Activated T-helper 1 cell treated with anti-CD3 and anti-CD28 coated beads, Interleukin-2, amount 50 U/mL, for 16 hours (primary cell): ENCODE results near the gene TNXB.
"Not testable (repeated sequence)": the region's sequence is repeated elsewhere in the genome, so short reads cannot be mapped to it uniquely, and the experiment has no call there.

Source experiments
- DNase-seq, 2 donors: peaks; one replicate each; pipeline ENCODE4 v3.0.0-alpha.2; 2020; ENCODE audit warnings: low read depth in 1 of 2, low spot score in 1 of 2

Gene TNXB

DNA sequence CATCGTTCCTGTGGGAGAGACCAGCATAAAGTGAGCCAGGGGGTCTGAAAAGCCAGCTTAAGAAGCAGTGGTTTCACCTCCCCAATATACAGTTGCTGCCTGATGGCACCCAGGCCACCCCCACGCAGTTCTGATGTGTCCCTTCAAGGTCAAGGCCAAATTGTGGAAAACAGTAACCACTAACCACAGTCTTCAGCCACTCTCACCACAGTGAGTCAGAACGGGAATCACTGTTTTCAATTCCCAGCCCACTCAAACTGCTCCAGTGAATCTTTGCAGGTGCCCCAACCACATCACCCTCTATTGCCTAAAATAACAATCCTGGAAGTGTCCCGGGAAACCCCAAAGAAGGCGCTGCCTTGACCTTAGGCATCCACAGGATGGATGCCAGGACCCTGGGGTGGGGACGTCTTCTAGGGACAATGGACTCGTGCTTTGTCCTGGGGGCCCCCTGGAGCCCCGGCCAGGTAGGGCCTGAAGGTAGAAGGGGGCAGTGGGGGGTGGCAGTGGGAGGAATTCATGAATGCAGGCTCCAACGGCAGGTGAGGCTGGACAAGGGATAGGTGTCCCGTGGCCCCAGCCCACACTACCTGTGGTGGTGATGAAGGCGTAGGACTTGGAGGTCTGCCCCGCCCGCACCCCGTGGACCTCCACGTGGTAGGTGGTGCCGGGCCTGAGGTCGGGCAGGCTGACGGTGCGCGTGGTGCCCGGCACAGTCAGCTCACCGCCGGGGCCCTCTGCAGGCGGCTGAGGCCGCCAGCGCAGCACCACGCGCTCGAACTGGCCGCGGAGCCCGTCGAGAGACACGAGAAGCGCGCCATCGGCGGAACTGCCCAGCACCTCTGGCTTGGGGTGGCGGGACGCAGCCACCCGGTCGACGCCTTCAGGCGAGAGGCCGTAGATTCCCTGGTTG, 22.2 kb downstream of the TNXB start:
- no peak for DNase-seq

GRCh38 chr6:32085759-32086459, 23.2 kb downstream of the TNXB start:
- no peak for DNase-seq

- no peak for DNase-seq
These were observed 24.4 kb downstream of the TNXB start for GRCh38 chr6:32084780-32085179.

DNA sequence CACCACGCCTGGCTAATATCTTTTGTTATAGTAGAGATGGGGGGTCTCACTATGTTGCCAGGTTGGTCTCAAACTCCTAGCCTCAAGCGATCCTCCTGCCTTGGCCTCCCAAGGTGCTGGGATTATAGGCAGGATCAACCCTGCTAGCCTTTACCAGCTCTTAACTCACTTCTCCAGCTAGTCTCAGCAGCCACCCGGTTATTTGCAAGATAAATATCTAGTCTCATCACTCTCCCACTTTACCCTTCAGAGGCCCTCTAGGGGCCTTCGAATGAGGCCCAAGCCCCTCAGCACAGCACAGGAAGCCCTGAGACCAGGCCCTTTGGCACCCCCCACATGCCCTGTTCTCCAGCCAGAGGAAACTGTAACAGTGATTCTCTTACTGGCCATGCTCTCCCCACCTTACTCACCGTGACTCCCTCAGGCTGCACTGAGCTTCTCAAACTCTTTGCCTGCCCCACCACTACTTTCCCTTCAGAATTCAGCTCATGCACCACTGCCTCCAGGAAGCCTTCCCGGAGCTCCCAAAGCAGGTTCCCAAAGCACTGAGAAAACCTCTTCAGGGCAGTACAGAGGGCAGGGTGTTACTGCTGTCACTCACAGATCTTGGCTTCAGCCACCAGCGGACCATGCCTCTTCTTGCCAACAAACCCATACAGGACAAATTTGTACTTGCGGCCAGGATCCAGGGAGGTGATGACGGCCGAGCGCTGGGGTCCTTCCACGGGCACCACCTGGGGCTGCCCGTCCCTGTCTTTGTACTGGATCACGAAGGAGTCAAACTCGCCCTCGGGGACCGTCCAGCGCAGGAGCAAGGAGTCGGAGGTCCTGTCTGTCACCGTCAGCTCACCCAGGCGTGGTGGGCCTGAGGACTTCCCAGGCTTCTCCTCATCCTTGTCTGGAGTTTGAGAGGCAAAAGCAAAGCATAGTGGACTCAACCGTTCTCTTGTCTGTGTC, 25.0 kb downstream of the TNXB start:
- no peak for DNase-seq

DNA sequence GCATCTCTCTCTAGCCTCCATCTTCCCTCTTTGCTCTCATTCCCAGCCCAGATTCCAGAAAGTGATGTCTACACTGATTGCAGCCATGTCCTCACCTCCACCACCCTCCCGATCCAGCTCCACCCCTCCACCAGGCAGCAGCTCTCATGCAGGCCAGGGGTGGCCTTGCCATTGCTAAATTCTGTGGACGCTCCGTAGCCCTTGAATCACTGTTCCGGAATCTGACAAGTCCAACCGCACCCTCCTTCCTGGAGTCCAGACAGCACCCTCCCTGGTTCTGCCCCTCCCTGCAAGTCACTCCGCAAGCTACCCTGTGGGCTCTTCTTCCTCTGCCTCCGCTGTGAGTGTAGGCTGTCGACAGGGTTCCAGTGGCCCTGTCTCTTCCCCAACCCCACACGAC, 26.2 kb downstream of the TNXB start:
- no peak for DNase-seq

- DNase-seq: no peak
These were observed 26.7 kb downstream of the TNXB start for GRCh38 chr6:32082478-32082877.

- no peak for DNase-seq
These were observed 27.8 kb downstream of the TNXB start for GRCh38 chr6:32081168-32081990.

DNA sequence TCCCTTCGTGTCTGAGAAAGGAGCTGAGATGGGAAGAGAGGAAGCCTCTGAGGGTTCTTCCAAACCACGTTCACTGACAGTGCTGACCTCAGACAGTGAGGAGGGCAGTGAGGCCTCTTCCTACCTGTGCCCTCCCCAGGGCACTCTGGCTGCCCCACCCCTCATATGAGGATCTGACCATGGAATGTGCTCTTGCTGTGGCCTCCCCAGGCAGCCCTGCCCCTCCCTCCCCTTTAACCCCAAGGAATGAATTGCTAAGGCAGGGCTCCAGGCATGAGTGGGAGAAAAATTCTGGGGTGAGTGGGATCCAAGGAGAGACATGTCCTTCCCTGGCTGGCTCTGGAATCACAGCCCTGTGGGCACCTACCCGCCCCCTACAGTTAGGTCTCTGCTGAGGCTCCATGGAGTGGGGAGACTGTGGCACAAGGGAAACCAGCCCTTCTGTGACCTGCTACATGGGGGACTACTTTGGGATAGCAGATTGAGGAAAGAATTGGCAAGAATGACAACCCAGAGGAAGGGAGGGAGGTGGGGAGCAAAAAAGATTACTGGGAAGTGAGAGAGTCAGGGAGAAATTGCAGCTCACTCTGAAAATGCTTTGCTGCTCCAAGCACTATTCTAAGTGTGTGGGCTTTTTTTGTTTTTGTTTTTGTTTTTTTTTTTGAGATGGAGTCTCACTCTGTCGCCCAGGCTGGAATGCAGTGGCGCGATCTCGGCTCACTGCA, 29.4 kb downstream of the TNXB start:
- no peak for DNase-seq

DNA sequence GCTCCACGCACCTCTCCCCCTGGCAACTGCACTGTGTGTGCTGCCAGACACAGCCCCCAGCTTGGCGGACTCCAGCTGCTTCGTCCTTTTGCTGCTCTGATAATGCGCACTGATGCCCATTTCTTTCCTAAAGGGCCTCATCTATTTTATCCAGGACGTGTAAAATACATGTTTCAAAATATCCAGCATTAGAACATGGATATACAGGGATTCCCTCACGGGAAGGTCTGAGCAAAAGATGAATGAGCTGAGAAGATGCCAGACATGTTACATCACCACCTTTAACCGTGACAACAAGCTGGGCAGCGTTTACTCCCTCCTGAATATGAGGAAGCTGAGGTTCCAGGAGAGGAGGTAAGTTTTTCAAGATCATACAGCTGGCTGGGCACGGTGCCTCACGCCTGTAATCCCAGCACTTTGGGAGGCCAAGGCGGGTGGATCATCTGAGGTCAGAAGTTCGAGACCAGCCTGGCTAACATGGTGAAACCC, 32.8 kb downstream of the TNXB start:
- no peak for DNase-seq

- DNase-seq: no peak
These were observed 33.4 kb downstream of the TNXB start for GRCh38 chr6:32075781-32076180.

DNA sequence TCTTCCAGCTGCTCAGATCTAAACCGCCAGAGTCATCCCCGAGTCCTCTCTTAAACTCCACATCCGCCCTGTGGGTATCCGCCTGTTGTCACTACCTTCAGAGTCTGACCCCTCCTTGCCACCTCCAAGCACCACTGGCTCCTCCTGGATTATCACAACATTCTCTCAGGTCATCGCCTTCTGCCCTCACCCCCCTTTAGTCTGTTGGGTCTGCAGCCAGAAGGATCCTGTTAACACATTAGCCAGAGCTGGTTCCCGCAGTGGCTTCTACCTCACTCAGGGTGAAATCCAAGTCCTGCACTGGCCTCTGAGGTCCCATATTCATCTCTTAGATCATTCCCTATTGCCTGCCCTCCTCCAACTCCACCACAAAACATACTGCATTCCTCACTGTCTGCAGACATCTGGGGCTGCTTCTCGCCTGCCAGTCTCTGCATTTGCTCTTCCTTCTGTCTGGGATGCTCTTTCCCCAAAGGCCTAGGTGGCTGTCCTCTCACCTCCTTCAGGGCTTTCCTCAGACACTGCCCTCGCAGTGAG, 34.1 kb downstream of the TNXB start:
- DNase-seq: no peak

DNA sequence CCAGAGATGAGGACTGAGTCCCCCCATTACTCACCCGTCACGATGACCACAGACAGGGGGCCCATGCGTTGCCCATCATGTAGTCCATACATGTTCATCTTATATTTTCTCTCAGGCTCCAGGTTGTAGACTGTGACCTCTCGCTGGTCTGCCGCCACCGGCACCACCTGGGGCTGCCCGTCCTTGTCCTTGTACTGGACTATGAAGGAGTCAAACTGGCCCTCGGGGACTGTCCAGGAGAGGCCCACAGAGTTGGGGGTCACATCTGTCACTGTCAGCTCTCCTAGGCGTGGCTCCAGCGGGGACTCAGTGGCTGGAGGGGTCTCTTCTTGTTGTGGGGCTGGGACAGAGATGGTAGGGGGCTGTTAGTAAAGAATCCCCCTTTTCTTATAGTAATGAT, 35.5 kb downstream of the TNXB start:
- no peak for DNase-seq

GRCh38 chr6:32073101-32073500, 36.0 kb downstream of the TNXB start:
- DNase-seq: no peak

GRCh38 chr6:32070814-32071543, 38.2 kb downstream of the TNXB start:
- no peak for DNase-seq

DNA sequence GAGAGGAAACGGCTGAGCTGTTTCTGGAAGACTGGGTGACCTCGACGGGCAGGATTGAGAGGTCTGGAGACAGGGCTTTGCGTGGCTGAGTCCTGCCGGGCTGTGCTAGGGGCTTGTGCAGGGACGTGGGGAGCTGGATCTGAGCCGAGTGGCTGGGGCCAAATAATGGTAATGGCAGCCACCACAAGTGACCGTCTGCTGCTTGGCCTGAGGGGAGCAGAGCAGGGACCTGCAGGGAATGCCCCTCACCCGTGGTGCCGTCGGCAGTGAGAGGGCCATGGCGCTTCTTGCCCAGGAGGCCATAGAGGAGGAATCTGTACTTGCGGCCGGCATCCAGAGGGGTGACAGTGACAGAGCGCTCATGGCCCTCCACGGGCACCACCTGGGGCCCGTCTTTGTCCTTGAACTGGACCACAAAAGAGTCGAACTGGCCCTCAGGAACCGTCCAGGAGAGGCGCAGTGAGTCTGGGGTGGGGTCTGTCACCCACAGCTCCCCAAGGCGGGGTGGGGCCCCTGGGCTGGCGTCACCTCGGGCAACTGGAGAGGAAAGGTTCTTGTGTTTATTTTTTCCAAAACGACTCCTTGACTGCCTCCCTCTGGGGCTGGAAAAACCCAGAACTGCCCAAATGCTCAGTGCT, 39.1 kb downstream of the TNXB start:
- DNase-seq: no peak

DNA sequence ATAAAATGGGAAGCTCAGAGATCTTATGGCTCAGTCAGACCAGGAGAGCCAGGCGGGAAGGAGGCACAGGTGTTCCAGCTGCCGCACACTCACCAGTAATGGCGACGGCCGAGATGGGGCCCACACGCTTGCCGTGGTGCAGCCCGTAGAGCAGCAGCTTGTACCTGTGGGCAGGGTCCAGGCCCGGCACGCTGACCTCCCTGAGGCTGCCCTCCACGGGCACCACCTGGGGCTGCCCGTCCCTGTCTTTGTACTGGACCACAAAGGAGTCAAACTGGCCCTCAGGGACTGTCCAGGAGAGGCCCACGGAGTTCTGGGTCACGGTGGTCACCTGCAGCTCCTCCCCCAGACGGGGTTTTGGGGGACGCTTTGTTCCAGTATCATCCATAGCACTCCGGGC, 39.7 kb downstream of the TNXB start:
- no peak for DNase-seq

DNA sequence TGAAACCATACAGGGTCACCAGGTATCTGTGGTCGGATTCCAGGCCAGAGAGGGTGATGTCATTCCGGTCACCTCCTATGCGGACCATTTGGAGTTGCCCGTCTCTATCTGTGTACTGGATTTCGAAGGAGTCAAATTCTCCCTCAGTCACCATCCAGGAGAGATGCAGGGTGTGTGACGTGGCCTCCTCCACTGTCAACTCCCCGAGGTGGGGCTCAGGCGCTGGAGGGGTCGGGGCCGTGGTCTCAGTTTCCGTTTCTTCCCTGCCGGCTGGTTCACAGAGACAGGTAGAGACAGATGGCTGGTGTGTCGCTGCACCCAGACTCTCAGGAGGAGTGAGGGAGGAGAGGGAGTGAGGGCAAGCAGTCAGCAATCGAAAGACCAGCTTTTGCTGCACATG, 40.3 kb downstream of the TNXB start:
- no peak for DNase-seq

- not testable (repeated sequence) for DNase-seq
These were observed 40.8 kb downstream of the TNXB start for GRCh38 chr6:32068315-32068714.
